NOMO-1 (cell line): Measurements from ENCODE around the gene HGD.
A peak's percentile ranks its signal among the peaks of the same experiment; 100 is the strongest.
"Not testable (repeated sequence)": the region's sequence is repeated elsewhere in the genome, so short reads cannot be mapped to it uniquely, and the experiment has no call there.

Experiments used
- DNase-seq, 2 experiments: peaks; one replicate each; lab custom pipeline; 2025; ENCODE audit not compliant: unreplicated experiment in 2 of 2; lab: John Stamatoyannopoulos, UW

The HGD gene

DNA sequence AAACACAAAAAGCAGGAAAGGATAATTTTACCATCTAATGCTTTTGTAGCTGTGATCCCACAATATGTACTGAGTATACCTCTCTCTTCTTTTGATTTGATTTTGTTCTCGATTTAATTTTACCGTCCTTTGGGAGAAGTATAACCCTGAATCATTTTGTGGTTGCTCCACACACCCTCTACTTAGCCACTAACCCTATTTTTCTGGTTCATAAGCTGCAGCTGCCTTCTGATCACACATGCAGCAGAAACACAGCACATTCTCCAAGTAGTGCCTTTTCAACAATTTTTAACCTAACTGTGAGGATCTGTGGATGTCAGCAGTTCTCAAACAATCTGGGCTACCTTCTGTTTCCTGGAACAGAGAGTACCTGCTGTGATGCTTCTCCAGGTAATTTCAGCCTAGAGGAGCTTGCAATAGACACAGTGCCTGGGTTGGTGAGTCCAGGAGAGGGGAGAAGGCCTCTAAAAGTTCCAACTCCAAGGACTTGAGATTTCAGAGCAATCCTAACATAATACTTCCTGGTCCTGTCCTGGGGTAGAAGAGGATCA, 40.3 kb downstream of the HGD start:
- no peak for DNase-seq

DNA sequence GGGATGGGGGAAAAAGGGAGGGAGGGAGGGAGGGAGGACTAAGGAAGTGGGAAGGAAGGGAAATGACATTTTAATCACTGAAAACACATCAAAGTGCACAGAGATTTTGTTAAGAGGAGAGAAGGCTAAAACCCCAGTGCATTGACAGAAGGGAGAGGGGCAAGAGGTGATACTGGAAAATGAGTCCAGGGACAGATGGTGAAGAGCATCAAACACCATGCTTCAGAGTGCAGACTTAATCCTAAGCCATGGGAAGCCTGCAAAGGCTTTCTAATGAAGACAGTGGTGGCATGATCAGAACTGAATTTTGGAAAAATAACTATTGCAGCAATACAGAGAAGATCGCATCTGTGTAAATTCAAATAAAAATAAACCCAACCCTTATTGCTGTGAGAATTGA, 41.8 kb downstream of the HGD start:
- DNase-seq, result no peak

DNA sequence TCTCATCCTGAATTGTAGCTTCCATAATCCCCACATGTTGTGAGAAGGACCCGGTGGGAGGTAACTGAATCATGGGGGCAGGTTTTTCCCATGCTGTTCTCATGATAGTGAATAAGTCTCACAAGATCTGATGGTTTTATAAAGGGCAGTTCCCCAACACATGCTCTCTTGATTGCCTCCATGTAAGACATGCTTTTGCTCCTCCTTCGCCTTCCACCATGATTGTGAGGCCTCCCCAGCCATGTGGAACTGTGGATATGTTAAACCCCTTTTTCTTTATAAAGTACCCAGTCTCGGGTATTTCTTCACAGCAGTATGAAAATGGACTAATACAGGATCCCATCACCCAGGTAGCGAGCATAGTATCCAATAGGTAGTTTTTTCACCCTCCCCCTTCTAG, 43.2 kb downstream of the HGD start:
- not testable (repeated sequence) for DNase-seq

- peak in 1 of 2 experiments; percentile 8 for DNase-seq
Measured at GRCh38 chr3:120637851-120638559, 44.0 kb downstream of the HGD start.

DNA sequence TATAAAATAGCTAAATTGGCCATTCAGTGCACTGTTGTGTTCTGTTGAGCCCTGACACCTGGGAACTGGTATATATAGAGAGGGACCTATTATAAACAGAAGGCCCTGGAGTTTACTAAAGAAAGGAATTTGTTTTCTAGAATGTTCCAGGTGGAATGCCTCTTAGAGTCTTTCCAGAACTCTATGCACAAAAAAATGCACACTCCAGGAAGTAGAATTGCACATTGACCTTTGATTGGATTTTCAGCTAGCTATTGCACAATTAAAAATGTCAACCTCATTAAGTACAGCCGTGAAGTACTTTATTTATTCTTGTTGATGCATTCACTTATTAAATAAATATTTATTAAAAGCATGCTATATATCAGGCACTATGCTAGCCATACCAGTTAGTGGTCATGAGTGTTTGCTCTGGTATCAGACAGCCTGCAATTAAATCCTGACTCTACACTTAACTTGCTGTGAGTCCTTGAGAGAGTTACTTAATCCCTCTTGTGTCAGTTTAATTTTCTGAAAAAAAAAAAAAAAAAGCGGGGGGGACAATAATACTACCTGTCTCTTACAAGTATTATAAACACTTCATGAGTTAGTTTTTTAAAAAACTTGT, 45.1 kb downstream of the HGD start:
- no peak for DNase-seq

DNA sequence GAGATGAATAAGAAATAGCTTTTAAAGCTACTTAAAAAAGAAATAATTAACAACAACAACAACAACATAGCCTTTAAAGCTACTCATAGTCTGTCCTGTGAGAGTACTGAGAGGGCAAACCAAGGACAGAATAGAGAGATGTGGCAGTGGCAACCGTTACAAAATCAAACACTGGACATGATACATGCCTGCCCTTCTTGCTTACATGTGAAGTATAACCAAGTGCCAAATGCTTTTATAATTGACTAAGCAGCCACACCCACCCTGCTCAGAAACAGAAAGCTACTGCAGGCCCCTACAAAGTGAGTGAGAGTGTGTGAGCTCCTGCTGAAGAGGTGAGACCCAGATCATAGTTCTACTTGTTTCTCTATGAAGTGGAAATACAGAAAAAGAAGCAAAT, 47.5 kb downstream of the HGD start:
- no peak for DNase-seq

DNA sequence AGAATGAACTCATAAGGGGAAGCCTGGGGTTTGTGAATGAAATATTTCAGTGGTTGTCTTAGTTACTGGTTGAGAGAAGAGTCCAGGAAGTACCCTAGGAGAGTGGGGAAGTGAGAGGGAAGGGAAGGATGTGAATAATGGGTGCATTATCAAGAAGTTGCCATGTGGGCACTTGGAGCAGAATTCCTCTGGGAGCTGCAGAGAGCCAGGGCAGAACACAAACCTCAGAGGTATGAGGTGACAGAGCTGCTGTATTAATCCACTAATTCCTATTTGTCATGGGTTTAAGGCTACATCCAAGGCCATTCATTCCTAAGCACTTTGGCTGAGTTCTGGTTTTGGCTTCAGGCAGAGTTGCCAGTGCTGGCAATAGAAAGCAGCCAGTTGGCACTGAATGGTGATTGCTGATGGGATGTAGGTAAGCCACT, 56.9 kb downstream of the HGD start:
- no peak for DNase-seq

DNA sequence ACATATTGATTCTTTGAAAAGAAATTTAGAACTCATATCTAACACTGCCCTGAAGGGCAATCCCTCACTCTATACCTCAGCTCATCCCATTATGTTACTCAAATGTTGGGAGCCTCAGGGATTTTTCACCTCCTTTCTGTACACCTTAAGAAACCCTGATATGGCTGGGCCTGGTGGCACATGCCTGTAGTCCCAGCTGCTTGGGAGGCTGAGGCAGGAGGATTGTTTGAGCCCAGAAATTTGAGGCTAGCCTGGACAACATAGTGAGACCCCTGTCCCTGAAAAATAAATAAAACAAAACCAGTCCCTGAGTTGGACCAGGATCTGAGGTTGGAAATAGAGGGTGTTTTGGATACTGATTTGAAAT, 58.3 kb downstream of the HGD start:
- DNase-seq, result no peak

DNA sequence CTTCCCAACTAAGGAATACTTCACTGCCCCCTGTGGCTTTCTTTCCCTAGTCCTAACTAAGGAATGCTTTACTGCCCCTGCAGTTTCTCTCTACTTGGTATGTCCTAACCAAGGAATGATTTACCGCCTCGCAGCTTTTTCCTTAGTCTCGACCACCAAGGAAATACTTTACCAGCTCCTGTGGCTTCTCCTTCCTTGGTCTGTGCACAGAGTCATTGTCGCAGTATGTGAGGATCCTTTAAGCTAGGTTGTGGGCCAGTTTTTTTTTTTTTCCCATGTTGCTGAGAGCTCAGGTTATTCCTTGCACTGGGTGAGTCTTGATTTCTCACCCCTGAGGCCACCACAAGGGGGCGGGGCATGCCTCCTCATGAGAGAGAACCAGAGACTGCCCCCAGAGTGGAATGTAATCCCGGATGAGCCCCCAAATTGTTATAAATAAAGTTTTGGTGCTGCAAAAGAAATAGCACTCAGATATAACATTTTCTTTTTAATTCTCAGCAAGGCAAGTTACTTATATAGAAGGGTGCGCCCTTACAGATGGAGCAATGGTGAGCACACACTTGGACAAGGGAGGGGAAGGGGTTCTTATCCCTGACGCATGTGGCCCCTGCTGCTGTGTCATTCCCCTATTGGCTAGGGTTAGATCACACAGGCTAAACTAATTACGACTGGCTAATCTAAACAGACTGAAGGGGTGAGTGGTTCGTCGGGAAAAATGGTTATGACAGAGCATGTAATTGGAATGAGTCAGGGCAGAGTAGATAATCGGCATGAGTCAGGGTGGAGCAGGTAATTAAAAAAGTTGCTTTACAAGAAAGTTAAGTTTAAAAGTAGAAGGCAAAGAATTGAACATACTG, 58.9 kb downstream of the HGD start:
- DNase-seq, result no peak

DNA sequence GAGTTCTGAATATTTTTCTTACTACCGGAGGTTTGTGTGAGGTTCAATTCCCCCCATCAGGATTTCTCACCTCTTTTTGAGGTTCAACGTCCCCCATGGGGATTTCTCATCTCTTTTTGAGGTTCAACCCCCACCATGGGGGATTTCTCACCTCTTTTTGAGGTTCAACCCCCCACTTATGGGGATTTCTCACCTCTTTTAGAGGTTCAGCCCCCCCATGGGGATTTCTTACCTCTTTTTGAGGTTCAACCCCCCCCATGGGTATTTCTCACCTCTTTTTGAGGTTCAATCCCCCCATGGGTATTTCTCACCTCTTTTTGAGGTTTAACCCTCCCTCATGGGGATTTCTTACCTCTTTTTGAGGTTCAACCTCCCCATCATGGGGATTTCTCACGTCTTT, 59.6 kb downstream of the HGD start:
- DNase-seq, result no peak

DNA sequence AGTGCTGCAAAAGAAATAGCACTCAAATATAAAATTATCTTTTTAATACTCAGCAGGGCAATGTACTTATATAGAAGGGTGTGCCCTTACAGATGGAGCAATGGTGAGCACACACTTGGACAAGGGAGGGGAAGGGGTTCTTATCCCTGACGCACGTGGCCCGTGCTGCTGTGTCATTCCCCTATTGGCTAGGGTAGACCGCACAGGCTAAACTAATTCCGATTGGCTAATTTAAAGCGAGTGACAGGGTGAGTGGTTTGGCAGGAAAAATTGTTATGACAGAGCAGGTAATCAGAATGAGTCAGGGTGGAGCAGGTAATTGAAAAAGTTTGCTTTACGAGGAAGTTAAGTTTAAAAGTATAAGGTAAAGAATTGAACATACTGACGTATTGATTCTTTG, 65.3 kb downstream of the HGD start:
- DNase-seq, result not testable (repeated sequence)

DNA sequence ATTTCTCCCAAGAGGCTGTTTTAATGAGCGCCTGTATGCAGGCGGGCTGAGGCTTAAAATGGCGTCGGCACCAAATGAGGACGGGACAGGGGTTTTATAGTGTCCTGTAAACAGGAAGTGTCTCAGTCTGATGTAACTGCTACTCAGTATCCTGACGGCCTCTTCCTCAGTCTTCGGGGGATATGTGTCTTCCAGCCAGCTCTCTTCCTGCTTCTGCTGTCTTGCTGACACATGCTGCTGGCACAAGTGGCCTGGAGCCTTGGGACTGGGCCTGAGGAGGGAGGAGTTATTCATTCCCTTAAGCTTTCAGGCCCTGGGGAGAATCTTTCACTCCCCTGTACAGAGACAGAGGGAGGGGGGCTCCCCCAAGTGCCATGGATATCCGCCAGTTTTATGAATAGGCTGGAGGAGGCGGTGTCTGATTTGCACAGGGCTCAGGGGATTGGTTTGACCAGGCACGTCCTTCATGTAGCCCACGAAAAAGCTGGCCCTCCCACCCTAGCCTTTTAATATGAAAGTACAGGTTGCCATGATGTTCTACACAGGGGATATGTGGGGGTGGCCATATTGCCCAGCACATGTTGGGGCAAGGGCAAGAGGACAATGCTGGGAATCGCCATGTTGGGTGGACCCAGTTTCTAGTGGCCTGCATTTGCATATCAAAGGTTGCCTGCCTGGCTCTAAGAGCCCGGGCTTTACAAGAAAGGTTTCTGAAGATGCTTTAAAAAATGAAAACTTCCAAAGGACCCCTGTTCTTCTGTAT, 66.0 kb downstream of the HGD start:
- peak in 1 of 2 experiments; percentile 11 for DNase-seq

GRCh38 chr3:120614765-120615164, 67.3 kb downstream of the HGD start:
- peak in 1 of 2 experiments; percentile 53 for DNase-seq

DNA sequence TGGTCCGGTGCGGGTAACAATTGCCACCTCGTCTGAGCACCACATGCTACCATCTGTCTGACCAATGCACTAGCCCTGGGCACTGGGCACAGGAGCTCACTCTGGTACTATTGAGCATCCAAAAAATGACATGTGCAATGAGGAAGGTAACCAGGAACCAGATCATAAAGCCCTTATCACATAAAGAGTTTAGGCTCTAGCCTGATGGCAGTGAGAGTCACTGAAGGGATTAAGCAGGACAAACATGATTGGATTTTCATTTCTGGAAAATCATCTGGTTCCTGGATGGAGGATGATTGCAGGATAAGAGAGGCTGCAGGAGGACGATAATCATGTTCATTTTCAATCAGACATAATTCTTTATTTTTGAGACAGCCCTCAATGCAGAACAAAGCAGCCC, 73.5 kb downstream of the HGD start:
- DNase-seq, result no peak

GRCh38 chr3:120604784-120605183, 77.3 kb downstream of the HGD start:
- DNase-seq, result no peak

- DNase-seq, result no peak
Measured at GRCh38 chr3:120604382-120604781, 77.7 kb downstream of the HGD start.

GRCh38 chr3:120602682-120603081, 79.4 kb downstream of the HGD start:
- no peak for DNase-seq

GRCh38 chr3:120601554-120601953, 80.5 kb downstream of the HGD start:
- DNase-seq, result no peak

- no peak for DNase-seq
Measured at GRCh38 chr3:120599211-120599610, 82.8 kb downstream of the HGD start.

- DNase-seq, result no peak
Measured at GRCh38 chr3:120597445-120598049, 84.5 kb downstream of the HGD start.
